GM12878 (cell line): ENCODE results near the gene HABP2. TPM values are rescaled to one million over a fixed set of nuclear protein-coding genes. Genes with fewer than 3 reads are reported as not detected.

Experiments used
- ATAC-seq: fragments of 200-7000 bp; cut with Tn5 transposase; 3 replicates; pipeline ENCODE4 v1.9.1; 2020; ENCODE audit warnings: mild to moderate bottlenecking, moderate library complexity
- BruUV-seq: library from RNA; stranded (reverse); fragments of 400-500 nt; replicated peaks from 2 replicates; lab custom pipeline; 2021; lab: Mats Ljungman, UMichigan
- CTCF ChIA-PET: fragments of 300-600 bp; sonication (Branson Sonifier 250); formaldehyde crosslinking; extraction: SDS; loops from one replicate; lab custom pipeline; 2021; ENCODE audit warnings: inconsistent platforms; lab: Yijun Ruan, JAX
- POLR2A ChIA-PET: fragments of 350-600 bp; formaldehyde crosslinking; extraction: SDS; loops from one replicate; lab custom pipeline; 2021; ENCODE audit warnings: inconsistent platforms; lab: Charles Lee
- RAD21 ChIA-PET: fragments of 300-600 bp; sonication (Branson Sonifier 250); formaldehyde crosslinking; loops from one replicate; lab custom pipeline; 2023; ENCODE audit warnings: antibody characterized with exemption; ENCODE audit not compliant: unreplicated experiment; lab: Charles Lee
- SMC1A ChIA-PET: fragments of 300-600 bp; sonication (Branson Sonifier 250); formaldehyde crosslinking; loops from one replicate; lab custom pipeline; 2023; ENCODE audit not compliant: unreplicated experiment, uncharacterized antibody; lab: Charles Lee
- DNase-seq: peaks from one replicate; pipeline ENCODE4 v3.0.0-alpha.2; 2011; ENCODE audit warnings: low read depth, low spot score
- FAIRE-seq: peaks from 3 replicates; lab custom pipeline; 2011; peaks lifted over from hg19 to GRCh38; lab: Jason Lieb, UNC
- H2AFZ ChIP-seq: 2 replicates; pipeline ENCODE4 v1.6.0; 2011; ENCODE audit warnings: low read depth, low read length, control low read depth; ENCODE audit not compliant: control insufficient read depth
- H3K27ac ChIP-seq: 2 replicates; pipeline ENCODE4 v1.5.1; 2011; ENCODE audit warnings: control low read depth; ENCODE audit not compliant: control insufficient read depth, insufficient read depth
- H3K27me3 ChIP-seq, 2 experiments: replicated peaks in 1 of 2; 2 replicates each; pipeline versions ENCODE4 v1.6.0 to v1.6.1; 2011; ENCODE audit warnings: low read length in 1 of 2; ENCODE audit not compliant: control insufficient read depth in 2 of 2, insufficient read depth in 2 of 2
- H3K36me3 ChIP-seq, 2 experiments: 2 replicates each; pipeline ENCODE4 v1.5.1; 2011; ENCODE audit warnings: low read length in 1 of 2; ENCODE audit not compliant: control insufficient read depth in 2 of 2, insufficient read depth in 2 of 2
- H3K4me1 ChIP-seq: 2 replicates; pipeline ENCODE4 v1.6.1; 2011; ENCODE audit warnings: mild to moderate bottlenecking, low read length, moderate library complexity, mixed read lengths; ENCODE audit not compliant: control insufficient read depth, insufficient read depth
- H3K4me2 ChIP-seq: 2 replicates; pipeline ENCODE4 v1.6.0; 2011; ENCODE audit warnings: control low read depth; ENCODE audit not compliant: control insufficient read depth, insufficient read depth
- H3K4me3 ChIP-seq: fragments of 200-600 bp; sonication (generic); 2 replicates; pipeline ENCODE4 v1.5.1; 2016
- H3K79me2 ChIP-seq: 2 replicates; pipeline ENCODE4 v1.6.0; 2011; ENCODE audit warnings: low read length; ENCODE audit not compliant: control insufficient read depth, insufficient read depth
- H3K9ac ChIP-seq: 2 replicates; pipeline ENCODE4 v1.8.0; 2011; ENCODE audit warnings: low read length, control low read depth, mixed read lengths; ENCODE audit not compliant: control insufficient read depth, insufficient read depth
- H3K9me3 ChIP-seq: replicated peaks from 3 replicates; pipeline ENCODE4 v1.5.1; 2011; ENCODE audit warnings: mild to moderate bottlenecking, low read length; ENCODE audit not compliant: control insufficient read depth, insufficient read depth
- H4K20me1 ChIP-seq: 2 replicates; pipeline ENCODE4 v1.6.0; 2011; ENCODE audit not compliant: control insufficient read depth, insufficient read depth
- BCL11A ChIP-seq: IDR thresholded peaks from 2 replicates; pipeline ENCODE4 v1.6.1; 2011; ENCODE audit warnings: low read depth, low read length
- CEBPB ChIP-seq, 2 experiments: fragments of 150-350 bp in 1 of 2; IDR thresholded peaks; 2 replicates each; pipeline ENCODE4 v1.6.1; 2012 to 2014; ENCODE audit warnings: low read depth in 2 of 2, low read length in 2 of 2, borderline replicate concordance in 1 of 2, inconsistent platforms in 1 of 2
- IKZF2 ChIP-seq, 2 experiments: fragments of 450-650 bp; IDR thresholded peaks; 2 replicates each; pipeline ENCODE4 v1.6.1; 2017; ENCODE audit warnings: mild to moderate bottlenecking in 2 of 2, moderate library complexity in 2 of 2
- KAT2A ChIP-seq: conservative IDR thresholded peaks from 2 replicates; pipeline ENCODE4 v1.6.1; 2011; ENCODE audit warnings: low read depth, low read length; ENCODE audit not compliant: control insufficient read depth
- RB1 ChIP-seq: fragments of 450-650 bp; formaldehyde crosslinking; IDR thresholded peaks from 2 replicates; pipeline ENCODE4 v1.6.1; 2017; ENCODE audit warnings: mild to moderate bottlenecking, borderline replicate concordance
- RFX5 ChIP-seq: IDR thresholded peaks from 2 replicates; pipeline ENCODE4 v1.6.1; 2011; ENCODE audit warnings: low read depth, low read length, improper control_type of control experiment
- SMAD5 ChIP-seq: IDR thresholded peaks from 2 replicates; pipeline ENCODE4 v1.6.1; 2016; ENCODE audit warnings: antibody characterized with exemption, low read depth
- TCF3 ChIP-seq: IDR thresholded peaks from 2 replicates; pipeline ENCODE4 v1.6.1; 2012; ENCODE audit warnings: low read depth, mild to moderate bottlenecking, low read length, borderline replicate concordance; ENCODE audit not compliant: insufficient read depth
- TCF7 ChIP-seq: IDR thresholded peaks from 2 replicates; pipeline ENCODE4 v1.6.1; 2014; ENCODE audit warnings: antibody characterized with exemption, borderline replicate concordance
- WGBS: methylation state at CpG from one replicate; pipeline ENCODE4 v1.1.6; 2016; ENCODE audit warnings: low lambda C conversion rate; ENCODE audit not compliant: insufficient replicate concordance, insufficient coverage; ENCODE audit errors: missing lambda C conversion rate; 5-methylcytosine and 5-hydroxymethylcytosine counted together
- in situ Hi-C: fragments of 300-500 bp; cut with MboI; formaldehyde crosslinking; loops from 9 replicates; pipeline ENCODE4 v1.14.3; 2018; ENCODE audit warnings: mixed read lengths
- intact Hi-C: fragments of 100-400 bp; cut with micrococcal nuclease; formaldehyde crosslinking; loops from one replicate; pipeline ENCODE4 v1.14.2; 2022; ENCODE audit not compliant: unreplicated experiment
- polyA plus RNA-seq, 11 experiments: library from polyadenylated mRNA; depleted of rRNA in 4 of 11; unstranded in 6 of 11; stranded (reverse) in 5 of 11; fragments of >200 nt; fragmentation: Nextera tagmentation in 4 of 11; fragmentation: Illumina TruSeq in 1 of 11; extraction: Ambion mirVana in 4 of 11; extraction: Trizol in 1 of 11; gene quantifications; 1 replicate in 1 of 11; 2 replicates in 10 of 11; pipeline versions ENCODE4 v1.2.1 to v1.2.3, GENCODE V29; 2011 to 2016; ENCODE audit warnings: inconsistent platforms in 2 of 11, missing spikeins in 2 of 11, low read depth in 1 of 11
- total RNA-seq, 4 experiments: library from RNA; depleted of rRNA in 3 of 4; stranded (reverse); fragments of >200 nt in 3 of 4; fragmentation: Illumina TruSeq in 1 of 4; extraction: Trizol in 1 of 4; gene quantifications; 2 replicates each; pipeline versions ENCODE4 v1.2.1 to v1.2.3, GENCODE V29; 2013 to 2021
- TF ChIP-seq, protein P1 (sequence below): IDR thresholded peaks from 2 replicates; pipeline ENCODE4 v1.6.1; 2012; ENCODE audit warnings: mild to moderate bottlenecking, low read depth, low read length
- TF ChIP-seq, protein P2 (sequence below): fragments of 450-650 bp; IDR thresholded peaks from 2 replicates; pipeline ENCODE4 v1.6.1; 2017; ENCODE audit warnings: mild to moderate bottlenecking, low read depth, inconsistent platforms; ENCODE audit not compliant: poor library complexity, severe bottlenecking
- TF ChIP-seq, protein P3 (sequence below): fragments of 450-650 bp; IDR thresholded peaks from 2 replicates; pipeline ENCODE4 v1.6.1; 2017; ENCODE audit warnings: mild to moderate bottlenecking, moderate library complexity

Gene HABP2
- total and polyA plus RNA-seq, 10 of the 15 experiments (the other 5 are each of a cell fraction or from before 2014, with no cell fraction given) = 0.13 TPM; not detected in 9

DNA sequence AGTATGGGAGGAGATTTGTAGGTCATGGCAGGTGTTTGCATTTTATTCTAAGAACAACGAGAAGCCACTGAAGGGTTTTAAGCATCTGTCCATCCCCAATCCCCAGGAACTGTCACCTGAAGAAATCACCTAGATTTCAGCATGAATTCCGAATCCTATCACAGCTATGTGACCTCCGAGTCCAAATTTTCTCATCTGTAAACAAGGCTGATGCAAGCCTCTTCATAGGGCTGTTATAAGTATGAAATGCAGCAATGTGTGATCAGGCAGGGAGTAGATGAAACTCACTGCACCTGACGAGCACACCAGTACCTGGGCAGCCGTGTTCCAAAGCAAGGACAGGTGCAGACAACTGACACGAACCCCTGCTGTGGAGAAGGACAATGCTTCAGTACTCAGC is 14.0 kb downstream of the HABP2 start:
- Histone ChIP-seq H3K4me2 (no peak overlapping the region), H3K27ac (no peak overlapping the region), H2AFZ (no peak overlapping the region), H3K36me3 (no peaks in the 10 kb centered on the region), H3K79me2 (no peaks in the 10 kb centered on the region), H3K9ac (no peak overlapping the region), H3K4me1 (no peaks in the 10 kb centered on the region), H3K27me3 (peaks cover 0 to 3% of the 10 kb centered on the region in 2 experiments; a peak in 2 of 4 replicates), H4K20me1 (no peaks in the 10 kb centered on the region), H3K4me3 (no peak overlapping the region), H3K9me3 (no peaks in the 10 kb centered on the region)
- POLR2A ChIA-PET = no interaction called here
- RAD21 ChIA-PET = no interaction called here
- intact Hi-C loops = loop anchor here (10.0 kb wide), 1 partner anchor 842 kb away; no protein-coding TSS in a partner anchor
- FAIRE-seq = no peak
- in situ Hi-C loops = no loop called here
- ATAC-seq = no peak
- CTCF ChIA-PET = no interaction called here
- WGBS = 21% methylated on average over 6 of the region's 6 CpGs
- DNase-seq = no peak
- no TSS peak for BruUV-seq
- SMC1A ChIA-PET = no interaction called here
- no peak for TF ChIP-seq CEBPB (IDR thresholded peaks at IDR 0.05; ENCODE audit: borderline replicate concordance in 1 of 2, low read depth in 2 of 2, low read length in 2 of 2)
- no peak for TF ChIP-seq BCL11A
- no peak for TF ChIP-seq RFX5
- TF ChIP-seq SMAD5 = no peak
- TF ChIP-seq, protein P1, sequence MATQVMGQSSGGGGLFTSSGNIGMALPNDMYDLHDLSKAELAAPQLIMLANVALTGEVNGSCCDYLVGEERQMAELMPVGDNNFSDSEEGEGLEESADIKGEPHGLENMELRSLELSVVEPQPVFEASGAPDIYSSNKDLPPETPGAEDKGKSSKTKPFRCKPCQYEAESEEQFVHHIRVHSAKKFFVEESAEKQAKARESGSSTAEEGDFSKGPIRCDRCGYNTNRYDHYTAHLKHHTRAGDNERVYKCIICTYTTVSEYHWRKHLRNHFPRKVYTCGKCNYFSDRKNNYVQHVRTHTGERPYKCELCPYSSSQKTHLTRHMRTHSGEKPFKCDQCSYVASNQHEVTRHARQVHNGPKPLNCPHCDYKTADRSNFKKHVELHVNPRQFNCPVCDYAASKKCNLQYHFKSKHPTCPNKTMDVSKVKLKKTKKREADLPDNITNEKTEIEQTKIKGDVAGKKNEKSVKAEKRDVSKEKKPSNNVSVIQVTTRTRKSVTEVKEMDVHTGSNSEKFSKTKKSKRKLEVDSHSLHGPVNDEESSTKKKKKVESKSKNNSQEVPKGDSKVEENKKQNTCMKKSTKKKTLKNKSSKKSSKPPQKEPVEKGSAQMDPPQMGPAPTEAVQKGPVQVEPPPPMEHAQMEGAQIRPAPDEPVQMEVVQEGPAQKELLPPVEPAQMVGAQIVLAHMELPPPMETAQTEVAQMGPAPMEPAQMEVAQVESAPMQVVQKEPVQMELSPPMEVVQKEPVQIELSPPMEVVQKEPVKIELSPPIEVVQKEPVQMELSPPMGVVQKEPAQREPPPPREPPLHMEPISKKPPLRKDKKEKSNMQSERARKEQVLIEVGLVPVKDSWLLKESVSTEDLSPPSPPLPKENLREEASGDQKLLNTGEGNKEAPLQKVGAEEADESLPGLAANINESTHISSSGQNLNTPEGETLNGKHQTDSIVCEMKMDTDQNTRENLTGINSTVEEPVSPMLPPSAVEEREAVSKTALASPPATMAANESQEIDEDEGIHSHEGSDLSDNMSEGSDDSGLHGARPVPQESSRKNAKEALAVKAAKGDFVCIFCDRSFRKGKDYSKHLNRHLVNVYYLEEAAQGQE = no peak
- TF ChIP-seq, protein P2, sequence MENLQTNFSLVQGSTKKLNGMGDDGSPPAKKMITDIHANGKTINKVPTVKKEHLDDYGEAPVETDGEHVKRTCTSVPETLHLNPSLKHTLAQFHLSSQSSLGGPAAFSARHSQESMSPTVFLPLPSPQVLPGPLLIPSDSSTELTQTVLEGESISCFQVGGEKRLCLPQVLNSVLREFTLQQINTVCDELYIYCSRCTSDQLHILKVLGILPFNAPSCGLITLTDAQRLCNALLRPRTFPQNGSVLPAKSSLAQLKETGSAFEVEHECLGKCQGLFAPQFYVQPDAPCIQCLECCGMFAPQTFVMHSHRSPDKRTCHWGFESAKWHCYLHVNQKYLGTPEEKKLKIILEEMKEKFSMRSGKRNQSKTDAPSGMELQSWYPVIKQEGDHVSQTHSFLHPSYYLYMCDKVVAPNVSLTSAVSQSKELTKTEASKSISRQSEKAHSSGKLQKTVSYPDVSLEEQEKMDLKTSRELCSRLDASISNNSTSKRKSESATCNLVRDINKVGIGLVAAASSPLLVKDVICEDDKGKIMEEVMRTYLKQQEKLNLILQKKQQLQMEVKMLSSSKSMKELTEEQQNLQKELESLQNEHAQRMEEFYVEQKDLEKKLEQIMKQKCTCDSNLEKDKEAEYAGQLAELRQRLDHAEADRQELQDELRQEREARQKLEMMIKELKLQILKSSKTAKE = no peak
- no peak for TF ChIP-seq RB1
- TF ChIP-seq IKZF2 (IDR thresholded peaks at IDR 0.05) = no peak
- TF ChIP-seq KAT2A = no peak
- TF ChIP-seq, protein P3, sequence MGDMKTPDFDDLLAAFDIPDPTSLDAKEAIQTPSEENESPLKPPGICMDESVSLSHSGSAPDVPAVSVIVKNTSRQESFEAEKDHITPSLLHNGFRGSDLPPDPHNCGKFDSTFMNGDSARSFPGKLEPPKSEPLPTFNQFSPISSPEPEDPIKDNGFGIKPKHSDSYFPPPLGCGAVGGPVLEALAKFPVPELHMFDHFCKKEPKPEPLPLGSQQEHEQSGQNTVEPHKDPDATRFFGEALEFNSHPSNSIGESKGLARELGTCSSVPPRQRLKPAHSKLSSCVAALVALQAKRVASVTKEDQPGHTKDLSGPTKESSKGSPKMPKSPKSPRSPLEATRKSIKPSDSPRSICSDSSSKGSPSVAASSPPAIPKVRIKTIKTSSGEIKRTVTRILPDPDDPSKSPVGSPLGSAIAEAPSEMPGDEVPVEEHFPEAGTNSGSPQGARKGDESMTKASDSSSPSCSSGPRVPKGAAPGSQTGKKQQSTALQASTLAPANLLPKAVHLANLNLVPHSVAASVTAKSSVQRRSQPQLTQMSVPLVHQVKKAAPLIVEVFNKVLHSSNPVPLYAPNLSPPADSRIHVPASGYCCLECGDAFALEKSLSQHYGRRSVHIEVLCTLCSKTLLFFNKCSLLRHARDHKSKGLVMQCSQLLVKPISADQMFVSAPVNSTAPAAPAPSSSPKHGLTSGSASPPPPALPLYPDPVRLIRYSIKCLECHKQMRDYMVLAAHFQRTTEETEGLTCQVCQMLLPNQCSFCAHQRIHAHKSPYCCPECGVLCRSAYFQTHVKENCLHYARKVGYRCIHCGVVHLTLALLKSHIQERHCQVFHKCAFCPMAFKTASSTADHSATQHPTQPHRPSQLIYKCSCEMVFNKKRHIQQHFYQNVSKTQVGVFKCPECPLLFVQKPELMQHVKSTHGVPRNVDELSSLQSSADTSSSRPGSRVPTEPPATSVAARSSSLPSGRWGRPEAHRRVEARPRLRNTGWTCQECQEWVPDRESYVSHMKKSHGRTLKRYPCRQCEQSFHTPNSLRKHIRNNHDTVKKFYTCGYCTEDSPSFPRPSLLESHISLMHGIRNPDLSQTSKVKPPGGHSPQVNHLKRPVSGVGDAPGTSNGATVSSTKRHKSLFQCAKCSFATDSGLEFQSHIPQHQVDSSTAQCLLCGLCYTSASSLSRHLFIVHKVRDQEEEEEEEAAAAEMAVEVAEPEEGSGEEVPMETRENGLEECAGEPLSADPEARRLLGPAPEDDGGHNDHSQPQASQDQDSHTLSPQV = no peak
- TF ChIP-seq TCF7 = no peak
- no peak for TF ChIP-seq TCF3
